ENCODE data around the gene TRPM3.

DNA sequence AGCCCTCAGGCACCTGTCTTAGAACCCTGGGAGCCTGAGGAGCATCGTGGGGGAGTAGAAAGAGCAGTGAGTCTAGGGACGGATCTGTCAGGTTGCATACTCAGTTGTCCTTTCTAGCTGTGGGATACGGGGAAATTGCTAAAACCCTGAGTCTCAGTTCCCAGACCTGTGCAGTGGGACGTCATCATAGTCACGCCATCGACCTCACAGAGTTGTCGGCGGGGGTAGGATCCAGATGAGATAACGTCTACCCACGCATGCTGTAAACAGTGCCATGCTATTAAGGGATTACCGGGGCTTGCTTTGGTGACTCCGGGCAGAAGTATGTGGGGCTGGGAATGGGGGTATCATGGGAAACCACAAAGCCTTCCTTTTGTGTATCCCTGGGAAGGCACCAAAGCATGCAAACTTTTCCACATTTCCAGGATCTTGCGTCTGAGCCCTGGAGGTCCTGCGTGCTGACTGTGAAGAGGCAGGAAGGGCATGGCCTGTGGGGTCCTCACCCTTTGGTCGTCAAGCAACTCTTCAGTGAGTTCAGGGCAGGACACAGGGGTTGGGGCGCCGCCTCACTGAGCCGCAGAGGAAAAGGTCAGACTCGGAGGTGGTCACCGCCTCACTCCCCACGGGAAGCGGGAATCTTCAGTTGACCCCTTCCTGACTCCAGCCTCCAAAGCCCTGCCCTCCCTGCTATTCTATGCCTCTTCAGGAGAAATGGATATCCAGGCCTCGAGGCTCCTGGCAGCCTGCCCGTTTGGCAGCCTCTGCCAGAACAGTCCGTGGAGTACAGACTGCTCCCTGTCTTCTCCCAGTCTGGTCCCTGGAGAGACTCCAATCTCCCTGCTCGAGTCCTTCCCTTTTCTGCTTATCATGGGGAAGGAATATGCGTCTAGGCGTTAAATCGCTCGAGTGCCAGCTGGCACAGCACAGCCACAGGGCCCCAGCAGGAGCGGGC lies 520.1 kb downstream of the TRPM3 start:
- TF ChIP-seq, protein P1, sequence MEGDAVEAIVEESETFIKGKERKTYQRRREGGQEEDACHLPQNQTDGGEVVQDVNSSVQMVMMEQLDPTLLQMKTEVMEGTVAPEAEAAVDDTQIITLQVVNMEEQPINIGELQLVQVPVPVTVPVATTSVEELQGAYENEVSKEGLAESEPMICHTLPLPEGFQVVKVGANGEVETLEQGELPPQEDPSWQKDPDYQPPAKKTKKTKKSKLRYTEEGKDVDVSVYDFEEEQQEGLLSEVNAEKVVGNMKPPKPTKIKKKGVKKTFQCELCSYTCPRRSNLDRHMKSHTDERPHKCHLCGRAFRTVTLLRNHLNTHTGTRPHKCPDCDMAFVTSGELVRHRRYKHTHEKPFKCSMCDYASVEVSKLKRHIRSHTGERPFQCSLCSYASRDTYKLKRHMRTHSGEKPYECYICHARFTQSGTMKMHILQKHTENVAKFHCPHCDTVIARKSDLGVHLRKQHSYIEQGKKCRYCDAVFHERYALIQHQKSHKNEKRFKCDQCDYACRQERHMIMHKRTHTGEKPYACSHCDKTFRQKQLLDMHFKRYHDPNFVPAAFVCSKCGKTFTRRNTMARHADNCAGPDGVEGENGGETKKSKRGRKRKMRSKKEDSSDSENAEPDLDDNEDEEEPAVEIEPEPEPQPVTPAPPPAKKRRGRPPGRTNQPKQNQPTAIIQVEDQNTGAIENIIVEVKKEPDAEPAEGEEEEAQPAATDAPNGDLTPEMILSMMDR (IDR thresholded peaks at IDR 0.05; ENCODE audit: low read depth, low read length), result no peak
- no peak for TF ChIP-seq POLR2A (IDR thresholded peaks at IDR 0.05; ENCODE audit: extremely low read depth, insufficient read length)
